Hematopoietic multipotent progenitor cell treated with erythropoietin and hydrocortisone succinate and interleukin-3 and kit ligand, for 4 days (in vitro differentiated cells): ENCODE measurements around the gene KLHL30.
"Not testable (repeated sequence)": the region's sequence is repeated elsewhere in the genome, so short reads cannot be mapped to it uniquely, and the experiment has no call there.

Experiments used
- DNase-seq: peaks from one replicate; pipeline ENCODE4 v3.0.0-alpha.2; 2015

KLHL30 gene

DNA sequence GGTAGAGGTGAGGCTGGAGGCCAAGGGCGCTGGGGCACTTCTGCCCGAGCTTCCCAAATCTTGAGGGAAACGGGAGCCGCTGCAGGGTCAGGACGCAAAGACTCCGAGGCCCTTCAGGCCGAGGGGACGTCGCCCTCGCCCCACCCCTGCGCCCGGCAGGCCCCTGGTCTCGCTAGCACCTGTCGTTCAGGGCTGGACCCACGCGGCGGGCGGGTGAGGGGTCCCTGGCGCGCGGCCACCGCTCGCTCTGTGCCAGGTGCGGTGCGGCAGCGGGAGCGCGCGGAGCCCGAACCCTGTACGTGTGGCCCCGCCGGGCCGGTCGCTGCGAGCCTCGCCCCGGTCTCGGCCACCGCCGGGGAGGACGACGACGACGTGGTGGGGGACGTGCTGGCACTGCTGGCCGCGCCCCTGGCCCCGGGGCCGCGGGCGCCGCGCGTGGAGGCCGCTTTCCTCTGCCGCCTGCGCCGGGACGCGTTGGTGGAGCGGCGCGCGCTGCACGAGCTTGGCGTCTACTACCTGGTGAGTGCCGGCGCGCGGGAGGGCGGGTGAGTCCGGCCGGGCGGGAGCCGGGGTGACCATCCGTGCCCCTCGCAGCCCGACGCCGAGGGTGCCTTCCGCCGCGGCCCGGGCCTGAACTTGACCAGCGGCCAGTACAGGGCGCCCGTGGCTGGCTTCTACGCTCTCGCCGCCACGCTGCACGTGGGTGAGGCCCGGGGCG, 25.2 kb downstream of the KLHL30 start:
- peak; percentile 42 for DNase-seq

DNA sequence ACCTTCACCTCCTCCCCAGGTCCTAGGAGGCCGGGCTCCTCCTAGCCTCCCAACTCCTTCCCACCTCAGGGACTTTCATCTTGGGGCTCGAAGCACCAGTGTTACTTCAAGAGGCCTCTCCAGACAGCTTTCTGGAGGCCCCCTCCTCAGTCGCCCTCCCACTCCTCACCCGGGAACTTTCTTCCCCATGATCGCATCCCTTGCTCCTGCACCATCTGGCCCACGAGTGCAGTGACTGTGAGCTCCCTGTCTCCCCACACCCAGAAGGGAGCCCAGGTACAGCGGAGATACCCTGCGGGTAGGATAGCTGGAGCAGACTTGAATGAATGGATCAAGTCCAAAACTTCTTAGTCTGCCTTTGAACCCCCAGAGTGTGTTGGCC, 26.4 kb downstream of the KLHL30 start:
- DNase-seq = no peak

DNA sequence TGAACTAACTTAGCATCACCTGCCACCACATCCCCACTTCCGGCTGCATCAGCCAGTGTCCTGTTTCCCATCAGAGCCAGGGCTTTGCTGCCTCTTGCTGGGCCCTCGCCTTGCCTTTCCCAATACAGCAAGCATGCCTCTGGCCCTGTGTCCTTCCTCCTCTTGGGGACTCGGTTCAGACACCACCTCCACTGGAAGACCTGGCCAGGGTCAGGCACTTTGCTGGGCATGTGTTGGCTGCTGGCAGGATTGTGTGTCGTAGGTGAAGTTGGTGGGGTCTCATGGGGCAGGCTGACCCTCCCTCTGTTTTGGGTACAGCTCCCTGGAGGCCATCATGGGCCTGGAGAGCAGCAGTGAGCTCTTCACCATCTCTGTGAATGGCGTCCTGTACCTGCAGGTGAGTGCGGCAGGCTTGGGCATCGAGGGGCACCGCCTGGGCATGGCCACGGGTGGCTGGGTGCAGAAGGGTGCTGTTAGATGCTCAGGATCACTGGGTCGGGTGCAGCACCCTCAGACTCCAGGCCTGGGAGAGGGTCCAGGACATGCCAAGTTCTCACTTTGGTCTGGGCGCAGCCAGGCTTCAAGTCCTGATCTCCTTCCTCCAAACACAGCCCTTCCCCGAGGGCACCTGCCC, 26.9 kb downstream of the KLHL30 start:
- no peak for DNase-seq

DNA sequence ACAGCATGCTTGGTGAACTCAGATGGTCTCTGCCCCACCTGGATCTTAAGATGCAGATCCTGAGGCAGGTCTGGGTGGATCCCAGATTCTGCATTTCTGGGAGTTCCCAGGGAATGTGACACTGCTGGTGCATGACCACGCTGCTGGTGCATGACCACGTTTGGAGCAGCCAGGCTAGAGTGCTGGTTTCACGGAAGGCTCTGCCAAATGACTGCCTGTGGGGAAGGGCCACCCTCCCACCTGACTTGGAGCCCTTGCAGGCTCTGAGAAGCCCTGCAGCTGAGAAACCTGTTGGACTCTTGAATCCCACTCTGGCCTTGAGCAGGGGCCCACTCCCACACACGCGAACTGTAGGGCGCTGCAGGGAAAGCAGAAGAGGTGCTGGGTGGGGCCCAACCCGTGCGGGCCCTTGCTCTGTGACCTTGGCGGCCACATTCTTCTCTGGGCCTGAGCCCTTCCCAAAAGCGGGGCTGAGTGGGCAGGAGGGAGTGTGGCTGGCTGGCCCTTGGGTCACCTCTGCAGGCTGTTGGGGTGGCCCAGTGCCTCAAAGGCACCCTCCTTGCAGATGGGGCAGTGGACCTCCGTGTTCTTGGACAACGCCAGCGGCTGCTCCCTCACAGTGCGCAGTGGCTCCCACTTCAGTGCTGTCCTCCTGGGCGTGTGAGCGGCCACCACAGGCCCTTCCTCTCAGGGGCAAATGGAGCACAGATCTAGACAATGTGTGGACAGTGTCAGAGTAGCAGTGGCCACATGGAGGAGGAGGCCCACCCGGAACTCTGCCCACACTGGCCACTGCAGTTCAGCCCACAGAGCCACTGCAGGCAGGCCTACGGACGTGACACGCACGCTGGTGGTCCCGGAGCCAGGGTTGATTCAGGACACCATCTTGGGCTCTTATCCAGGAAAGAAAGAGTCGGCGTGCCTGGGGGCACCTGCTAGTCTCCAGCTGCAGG, 28.2 kb downstream of the KLHL30 start:
- no peak for DNase-seq

DNA sequence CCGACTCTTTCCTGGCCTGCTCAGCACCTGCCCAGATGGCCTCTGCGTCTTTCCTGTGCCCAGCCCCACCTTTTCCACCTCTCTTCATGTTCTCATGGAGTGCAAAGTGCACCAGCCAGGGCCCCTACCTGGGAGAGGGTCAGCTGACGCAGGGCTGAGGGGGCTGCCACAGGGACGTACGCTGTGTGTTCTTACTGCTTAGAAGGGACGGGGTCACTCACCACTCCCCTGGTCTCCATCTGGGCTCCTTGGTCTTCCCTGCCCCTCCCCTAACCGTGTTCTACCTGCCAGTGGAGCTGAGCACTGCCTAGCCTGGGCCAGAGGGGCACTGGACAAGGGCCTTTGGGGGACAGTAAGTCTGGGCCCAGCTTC, 28.9 kb downstream of the KLHL30 start:
- no peak for DNase-seq

DNA sequence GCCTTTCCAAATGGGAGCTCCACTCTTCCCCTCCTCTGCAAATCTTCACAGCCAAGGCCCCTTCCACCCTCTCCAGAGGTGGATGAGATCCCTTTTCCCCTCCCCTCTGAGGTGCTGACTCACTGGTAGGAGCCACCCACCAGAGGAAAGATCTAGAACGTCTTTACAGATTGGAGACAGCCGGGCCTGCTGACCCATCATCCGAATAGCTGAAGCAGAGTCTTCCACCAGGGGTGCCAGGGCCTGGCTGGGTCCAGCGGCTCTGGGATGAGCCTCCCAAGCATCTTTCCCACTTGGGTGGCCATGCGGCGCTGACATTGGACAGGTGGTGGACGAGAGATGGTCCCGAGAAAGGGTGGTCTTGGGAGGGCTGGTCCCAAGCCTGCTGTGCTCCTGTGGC, 29.3 kb downstream of the KLHL30 start:
- DNase-seq = peak; percentile 31

DNA sequence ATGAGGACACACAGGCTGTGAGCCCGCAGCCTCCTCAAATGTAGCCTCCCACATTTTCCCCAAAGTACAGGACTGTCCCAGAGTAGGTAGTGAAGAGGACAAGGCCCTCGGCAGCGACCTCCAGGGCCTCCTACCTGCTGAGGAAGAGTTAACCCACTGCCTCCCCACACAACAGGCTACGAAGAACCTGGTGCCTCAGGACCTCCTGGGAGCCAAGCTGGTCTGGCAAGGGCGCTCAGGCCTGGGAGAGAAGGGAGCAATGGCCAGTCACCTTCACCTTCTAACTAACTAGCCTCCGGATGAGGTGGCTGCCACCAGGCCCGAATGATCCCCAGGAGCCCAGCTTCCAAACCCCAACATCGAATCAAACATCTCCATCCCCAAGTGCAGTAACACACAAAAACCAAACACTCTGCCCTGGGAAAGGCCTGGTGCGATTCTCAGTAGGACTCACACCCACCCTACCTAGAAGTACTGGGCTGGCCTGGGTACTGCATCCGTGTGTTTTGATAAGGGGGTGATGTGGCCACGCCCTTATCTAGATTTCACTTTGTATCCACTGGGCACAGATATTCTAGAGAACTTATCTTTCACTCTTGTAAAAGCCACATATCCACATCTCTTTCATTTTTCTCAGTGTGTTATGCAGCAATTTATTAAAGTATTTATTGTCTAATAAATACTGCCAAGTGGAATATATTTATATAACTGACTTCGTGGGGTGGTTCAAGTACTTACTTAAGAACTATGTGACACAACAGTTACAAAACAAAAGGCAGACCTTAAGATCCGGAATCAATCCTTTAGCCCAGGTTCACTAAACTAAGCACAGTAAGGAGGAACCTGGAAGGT, 30.0 kb downstream of the KLHL30 start:
- peak; percentile 92 for DNase-seq

DNA sequence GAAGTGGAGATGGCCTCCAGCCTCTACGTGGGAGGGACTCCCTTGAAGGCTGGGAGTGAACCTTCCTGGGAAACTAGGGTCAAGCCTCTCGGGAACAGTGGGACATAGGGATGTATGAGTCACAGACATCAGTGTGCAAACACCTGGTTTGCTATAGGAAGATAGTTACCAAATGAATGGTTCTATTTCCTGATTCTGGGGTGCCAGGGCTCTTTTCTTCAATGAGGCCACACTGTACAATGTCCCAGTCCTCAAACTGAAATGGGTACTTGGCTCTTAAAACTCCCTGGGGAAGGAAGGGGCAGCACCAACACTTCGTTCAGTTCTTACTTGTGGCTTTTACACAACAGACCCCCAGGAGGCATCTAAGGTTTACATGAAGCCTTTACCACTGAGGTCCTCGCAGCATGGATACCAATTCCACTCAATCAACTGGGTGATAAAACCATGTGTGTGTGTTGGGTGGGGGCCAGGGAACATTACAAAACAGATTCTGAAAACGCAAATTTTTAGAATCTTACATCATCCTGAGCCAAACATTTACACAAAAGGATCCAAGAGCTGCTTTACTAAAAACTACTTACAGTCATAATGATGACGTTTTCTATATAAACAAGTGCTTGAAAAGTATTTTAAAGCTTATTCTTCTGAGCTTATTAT, 30.7 kb downstream of the KLHL30 start:
- peak; percentile 69 for DNase-seq

DNA sequence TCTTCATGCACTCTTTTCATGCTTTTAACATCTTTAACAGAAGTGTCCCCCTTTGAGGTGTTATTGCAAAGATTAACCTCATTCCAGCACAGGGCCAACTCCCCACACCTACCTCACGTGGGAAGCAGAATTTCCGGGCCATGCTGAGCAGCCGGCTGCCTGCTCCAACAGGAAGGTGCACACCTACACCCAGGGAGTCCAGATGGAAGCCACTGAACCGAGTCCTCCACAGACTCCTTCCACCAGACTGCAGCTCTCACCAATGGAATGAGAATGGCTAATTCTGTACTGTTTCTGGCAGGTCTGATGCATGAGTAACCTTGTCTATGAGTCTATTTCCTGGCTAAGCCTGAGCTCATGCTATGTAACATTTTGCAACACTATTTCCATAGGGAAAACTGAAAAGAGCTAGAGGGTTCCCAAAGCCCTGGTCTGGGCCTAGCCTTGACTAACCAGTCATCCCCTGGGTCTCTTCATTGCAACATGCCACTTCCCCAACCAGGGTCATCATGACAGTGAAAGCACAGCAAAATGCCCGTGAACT, 31.3 kb downstream of the KLHL30 start:
- DNase-seq = no peak

DNA sequence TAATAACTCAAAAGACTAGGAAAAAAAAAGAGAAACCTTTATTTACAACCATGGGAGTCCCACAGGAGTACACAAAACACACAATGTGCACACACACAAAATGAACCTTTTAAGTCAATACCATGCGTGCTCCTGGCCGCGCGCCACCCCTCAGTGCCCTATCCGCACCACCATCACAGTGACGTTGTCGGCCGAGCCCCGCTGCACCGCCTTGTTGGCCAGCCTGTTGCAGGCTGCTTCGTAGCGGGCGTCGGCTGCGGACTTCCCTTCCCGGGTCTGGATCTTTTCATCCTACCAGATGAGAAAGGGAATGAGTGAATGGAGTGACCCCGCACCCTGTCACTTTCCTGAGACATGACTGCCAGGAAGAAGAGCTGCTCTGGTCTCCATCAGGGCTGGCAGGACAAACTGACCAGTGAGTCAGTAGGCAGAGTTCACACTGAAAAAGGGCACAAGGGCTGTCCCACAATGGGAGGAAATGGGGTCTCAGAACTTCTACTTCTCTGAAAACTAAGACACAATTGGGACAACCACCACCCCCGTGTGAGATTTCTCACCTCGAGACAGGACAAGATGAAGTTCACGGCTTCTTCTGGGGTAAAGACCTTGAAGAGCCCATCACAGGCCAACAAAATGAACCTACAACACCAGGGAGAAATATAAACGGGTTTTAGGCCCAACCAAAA, 32.1 kb downstream of the KLHL30 start:
- DNase-seq = no peak

DNA sequence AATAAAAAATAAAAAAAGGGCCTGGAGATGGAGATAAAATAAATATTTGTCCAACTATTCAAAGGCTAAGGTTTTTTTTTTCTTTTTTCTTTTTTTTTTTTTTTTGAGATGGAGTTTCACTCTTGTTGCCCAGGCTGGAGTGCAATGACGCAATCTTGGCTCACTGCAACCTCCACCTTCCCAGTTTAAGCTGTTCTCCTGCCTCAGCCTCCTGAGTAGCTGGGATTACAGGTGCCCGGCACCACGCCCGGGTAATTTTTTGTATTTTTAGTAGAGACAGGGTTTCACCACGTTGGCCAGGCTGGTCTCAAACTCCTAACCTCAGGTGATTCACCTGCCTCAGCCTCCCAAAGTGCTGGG, 32.6 kb downstream of the KLHL30 start:
- not testable (repeated sequence) for DNase-seq

DNA sequence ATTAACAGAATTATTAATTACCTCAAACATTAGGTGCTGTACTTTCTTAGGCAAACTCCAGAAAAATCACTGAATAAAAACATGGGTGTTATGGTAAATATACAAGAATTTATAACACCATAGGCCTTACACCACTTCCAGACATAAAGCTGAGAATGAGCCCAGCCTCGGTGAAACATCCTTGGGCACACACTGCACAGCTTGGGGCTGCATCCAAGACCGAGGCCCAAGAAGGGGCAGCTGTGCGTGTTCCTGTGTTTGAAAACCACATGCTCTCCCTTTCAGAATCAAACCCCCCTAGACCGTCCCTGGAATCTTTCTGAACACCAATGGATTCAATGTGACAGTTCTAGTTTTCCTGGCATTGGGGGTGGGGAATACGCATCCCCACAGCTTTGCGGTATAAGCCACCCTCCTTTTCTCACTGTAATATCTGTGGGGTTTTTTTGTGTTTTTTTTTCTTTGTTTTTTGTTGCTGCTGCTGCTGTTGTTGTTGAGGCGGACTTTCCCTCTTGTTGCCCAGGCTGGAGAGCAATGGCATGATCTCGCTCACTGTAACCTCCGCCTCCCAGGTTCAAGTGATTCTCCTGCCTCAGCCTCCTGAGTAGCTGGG, 33.2 kb downstream of the KLHL30 start:
- DNase-seq = no peak

DNA sequence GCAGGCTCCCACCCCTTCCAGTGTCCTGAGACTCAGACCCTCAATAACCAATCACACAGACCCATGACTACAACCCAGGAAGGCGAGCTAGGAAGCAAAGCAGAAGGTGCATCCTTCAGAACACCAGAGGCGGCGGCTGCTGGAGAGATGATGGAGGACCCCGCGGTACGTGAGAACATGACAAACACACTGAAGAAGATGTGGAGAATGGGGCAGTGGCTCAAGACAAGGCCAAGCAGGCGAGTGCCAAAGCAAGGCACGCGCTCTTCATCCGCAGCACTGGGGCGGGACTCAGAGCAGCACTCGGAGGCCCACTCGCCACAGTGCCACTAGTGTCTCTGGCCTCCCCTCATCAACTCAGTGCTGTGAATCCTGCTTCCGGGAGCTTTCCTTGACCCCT, 34.0 kb downstream of the KLHL30 start:
- DNase-seq = no peak

DNA sequence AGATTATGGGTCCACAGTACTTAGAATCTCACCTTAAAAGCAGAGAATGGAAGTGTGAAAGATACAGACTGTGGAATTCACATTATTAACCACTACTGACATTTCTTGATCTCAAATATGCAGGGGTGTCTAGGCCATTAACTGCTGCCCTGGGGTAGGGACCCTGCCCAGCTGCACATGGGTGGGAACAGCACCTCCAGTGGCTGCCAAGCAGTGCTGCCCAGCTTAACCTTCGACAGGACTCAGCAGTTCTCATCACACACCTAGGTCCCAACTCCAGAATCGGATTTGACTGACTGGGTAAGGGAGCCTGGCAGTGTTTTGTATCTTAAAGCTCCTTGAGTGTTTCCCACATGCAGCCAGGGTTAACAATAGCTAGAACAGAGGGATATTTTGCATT, 35.2 kb downstream of the KLHL30 start:
- DNase-seq = no peak

DNA sequence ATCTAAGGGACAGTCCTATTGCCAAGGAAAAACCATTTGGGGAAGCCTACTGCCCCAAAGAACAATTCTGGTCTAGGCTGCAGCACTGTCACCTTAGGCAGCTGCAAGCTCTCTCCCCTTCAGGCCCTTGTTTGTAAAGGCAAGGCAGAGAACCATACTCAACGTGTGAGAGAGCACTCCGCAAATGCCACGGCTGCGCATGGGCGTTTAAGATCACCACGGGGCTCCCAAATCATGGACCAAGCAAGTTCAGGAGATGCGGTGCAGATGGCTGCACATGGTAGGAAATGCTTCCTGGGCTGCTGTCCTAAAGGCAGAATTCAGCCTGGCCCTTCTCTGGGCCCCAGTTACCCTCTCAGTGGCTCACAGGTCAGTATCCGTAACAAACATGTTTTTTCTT, 35.8 kb downstream of the KLHL30 start:
- DNase-seq = no peak

DNA sequence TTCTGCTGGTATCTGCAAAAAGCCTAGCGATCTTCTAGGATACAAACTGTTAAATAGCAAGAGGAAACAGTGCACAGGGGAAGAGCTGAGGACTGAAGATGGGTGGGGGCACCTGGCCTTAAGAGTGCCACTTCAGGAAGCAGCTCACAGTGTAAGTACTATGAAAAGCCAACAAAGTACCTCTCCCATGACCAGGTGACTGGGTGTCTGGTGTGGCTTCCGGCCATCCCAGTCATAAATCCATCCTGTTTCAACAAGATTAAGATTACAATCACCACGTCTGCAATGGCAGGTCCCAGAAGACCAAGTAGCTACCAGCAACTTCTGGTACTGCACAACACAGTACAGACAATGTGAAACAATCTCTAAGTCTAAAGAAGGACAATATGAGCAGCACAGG, 36.2 kb downstream of the KLHL30 start:
- no peak for DNase-seq

DNA sequence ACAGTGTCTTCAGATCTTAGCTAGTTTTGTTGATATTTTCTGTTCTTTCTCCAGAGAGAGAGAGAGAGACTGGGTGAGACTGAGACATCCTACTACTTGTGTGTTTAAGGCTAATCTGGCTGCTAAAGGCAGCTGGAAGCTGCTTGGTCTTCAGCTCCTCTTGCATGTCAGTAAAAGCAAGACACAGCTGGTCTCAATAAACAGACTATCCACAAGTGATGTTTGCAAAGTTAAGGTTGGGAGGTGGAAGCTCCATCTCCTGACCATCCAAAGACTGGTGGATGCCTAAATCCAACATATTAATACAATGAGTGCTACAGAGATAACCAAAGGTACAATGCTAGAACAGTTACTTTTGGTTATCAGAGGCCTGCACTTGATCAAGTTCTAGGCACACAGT, 38.1 kb downstream of the KLHL30 start:
- DNase-seq = peak; percentile 37

DNA sequence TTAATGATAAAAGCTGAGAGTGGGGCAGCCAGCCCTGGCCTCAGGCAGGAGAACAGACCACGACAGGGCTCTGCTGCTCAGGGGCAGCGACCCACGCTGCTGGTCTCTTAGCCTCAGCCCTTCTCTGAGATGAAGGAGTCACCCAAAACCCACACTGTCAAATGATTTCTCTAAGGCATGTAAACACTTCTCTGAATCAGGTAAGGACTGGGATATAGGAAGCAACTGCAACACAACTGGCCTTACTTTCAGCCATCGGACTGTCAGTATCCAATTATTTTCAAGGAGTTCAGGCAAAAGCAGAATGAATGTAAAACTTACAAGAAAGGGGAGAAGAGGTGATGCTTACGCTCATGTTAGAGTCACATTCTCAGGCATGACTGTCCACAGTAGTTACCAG, 42.1 kb downstream of the KLHL30 start:
- DNase-seq = no peak

DNA sequence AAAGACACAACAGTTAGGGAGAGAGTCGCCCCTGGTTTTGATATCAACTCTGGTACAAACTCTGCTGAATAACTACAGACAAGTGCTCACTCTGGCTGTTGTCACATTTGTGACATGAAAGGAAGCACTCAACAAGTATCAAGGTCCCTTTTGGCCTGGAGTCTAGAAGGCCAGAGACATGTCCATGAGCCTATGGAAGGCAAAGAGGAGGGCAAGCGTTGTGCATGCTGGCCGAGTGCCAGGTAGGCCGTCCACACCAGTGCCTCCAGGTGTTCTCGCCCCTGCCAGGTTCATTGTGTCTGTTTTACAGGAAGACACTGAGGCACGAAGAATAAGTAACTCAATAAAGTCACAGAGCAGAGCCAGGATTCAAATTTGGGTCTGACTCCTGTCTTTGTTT, 43.9 kb downstream of the KLHL30 start:
- no peak for DNase-seq

DNA sequence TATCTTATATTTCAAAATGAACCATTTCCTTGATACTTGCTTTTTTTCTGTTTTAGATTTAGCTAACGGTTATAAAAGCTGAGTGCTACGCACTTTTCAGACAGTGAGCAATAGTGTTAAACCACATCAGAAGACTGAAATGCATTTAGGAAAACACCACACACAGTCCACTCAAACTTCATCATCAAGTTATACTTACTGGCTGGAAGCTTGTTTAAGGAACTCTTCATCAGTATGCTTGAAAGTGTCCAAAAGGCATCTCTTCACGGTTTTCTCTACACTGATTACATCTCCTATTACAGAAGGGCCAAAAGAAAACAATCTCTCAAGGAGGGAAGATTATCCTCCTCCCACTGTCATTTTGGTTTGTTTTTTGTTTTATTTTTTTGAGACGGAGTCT, 45.4 kb downstream of the KLHL30 start:
- no peak for DNase-seq
